AG09309 (cell line): ENCODE measurements around the gene HLCS.

Experiments used
- DNase-seq: peaks from one replicate; pipeline ENCODE4 v3.0.0-alpha.2; 2010; ENCODE audit warnings: low read depth
- H3K4me3 ChIP-seq: 2 replicates; pipeline ENCODE4 v1.5.1; 2011; ENCODE audit warnings: mild to moderate bottlenecking, low read depth, low read length, moderate library complexity; ENCODE audit not compliant: control insufficient read depth
- TF ChIP-seq, protein P1 (sequence below): IDR thresholded peaks from 2 replicates; pipeline ENCODE4 v1.5.1; 2011; ENCODE audit warnings: mild to moderate bottlenecking, low read depth, low read length, inconsistent platforms; ENCODE audit not compliant: insufficient read depth, control insufficient read depth; ENCODE audit errors: missing control alignments

HLCS gene

DNA sequence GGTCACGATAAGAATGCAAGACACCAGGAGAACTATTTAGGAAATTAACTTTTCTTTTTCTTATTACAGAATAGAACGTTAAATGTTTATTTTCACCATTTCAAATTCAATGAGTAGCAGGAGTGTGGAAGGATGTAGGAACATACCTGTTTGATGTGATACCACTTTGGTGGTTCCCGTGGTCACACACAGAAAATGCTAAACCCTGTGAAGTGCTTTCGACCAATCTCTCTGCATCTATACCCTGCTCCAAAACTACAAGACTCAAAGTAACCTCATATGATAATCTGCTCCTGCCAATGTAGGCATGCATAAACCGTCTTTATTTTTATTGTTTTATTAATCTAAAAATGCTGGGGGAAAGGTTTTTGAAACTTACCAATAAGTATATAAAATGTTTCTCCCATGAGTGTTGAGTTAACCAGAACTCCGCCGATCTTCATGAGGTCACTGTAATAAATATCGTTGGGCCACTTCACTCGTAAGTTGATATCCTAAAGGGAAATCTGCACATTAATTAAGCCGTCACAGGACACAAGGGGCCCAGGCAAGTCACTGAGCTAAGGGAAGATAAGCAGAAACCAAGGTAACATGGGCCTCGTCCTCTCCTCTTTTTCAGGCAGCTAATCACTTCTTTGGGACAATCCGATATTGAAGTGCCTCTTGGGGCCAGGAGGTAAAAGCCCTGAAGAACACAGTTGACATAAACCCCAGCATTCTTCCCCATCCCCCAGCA lies 207.0 kb downstream of the HLCS start:
- H3K4me3 ChIP-seq, result no peak overlapping the region
- no peak for DNase-seq
- TF ChIP-seq, protein P1, sequence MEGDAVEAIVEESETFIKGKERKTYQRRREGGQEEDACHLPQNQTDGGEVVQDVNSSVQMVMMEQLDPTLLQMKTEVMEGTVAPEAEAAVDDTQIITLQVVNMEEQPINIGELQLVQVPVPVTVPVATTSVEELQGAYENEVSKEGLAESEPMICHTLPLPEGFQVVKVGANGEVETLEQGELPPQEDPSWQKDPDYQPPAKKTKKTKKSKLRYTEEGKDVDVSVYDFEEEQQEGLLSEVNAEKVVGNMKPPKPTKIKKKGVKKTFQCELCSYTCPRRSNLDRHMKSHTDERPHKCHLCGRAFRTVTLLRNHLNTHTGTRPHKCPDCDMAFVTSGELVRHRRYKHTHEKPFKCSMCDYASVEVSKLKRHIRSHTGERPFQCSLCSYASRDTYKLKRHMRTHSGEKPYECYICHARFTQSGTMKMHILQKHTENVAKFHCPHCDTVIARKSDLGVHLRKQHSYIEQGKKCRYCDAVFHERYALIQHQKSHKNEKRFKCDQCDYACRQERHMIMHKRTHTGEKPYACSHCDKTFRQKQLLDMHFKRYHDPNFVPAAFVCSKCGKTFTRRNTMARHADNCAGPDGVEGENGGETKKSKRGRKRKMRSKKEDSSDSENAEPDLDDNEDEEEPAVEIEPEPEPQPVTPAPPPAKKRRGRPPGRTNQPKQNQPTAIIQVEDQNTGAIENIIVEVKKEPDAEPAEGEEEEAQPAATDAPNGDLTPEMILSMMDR, result no peak

DNA sequence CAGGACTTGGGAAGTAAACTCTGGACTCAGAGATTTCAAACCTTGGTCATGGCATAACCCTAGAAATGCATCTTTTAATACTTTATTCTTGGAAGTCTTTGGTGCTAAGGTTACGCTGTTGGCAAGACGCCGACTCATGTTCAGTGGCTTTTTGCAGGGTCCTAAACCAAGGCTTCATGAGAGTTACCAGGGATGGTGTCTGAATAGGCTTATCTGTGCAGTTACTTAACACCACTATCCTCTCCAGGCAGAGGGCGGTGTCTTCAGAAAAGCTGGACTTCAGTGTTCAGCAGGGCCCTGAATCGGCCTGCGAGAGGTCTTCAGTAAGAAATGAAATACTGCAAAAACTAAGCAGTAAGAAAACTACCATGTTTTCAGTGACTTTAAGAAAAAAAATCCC lies 209.3 kb downstream of the HLCS start:
- TF ChIP-seq, protein P1, result no peak
- H3K4me3 ChIP-seq, result no peak overlapping the region
- DNase-seq, result no peak

DNA sequence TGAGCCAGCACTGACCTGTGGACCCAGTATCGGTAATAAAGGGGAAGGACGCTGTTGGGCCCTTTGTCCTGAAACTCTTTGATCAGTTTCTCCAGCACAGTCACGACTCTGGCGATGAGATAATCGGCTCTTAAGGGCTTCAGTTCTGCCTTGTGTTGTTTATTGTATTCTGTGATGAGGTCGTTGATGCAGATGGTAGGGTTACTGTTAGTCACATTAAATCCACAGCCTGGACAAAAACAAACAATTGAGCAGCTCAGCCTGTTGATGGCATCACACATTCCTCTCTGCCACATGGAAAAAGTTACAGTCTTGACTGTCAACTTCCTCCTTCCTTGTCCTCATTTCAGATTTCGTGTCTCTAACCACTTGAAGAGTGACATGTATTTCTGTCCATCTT lies 209.9 kb downstream of the HLCS start:
- TF ChIP-seq, protein P1, result no peak
- no peak for DNase-seq
- H3K4me3 ChIP-seq, result no peak overlapping the region

DNA sequence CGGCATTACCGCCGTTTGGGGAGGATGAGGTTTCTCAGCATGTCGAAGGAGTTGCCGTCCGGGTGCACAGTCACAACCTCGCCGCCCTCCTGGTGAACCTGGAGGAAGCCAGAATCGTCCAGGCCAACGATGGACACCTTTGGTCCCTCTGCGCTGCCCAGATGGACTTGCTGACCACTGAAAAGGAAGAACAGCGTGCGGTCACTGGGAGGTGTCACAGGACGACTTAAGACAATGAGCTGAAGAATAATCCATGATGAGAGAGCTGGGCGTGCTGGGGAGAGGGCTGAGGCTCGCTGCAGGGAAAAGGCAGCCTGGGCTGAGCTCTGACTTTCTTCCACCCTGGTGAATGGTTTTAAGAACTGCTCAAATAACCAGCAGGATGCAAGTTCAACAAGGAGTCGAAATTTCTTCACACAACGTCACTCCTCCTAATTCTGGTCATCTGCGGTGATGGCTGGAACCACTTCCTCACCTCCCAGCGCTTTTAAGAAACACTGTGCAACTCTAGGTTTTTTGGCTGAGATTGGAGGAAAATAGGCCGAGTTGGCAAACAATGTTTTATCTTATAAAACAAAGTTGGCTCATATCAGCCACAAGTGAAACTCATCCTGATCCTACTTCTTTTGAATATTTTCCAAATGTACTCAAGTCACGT lies 212.1 kb downstream of the HLCS start:
- no peak overlapping the region for H3K4me3 ChIP-seq
- no peak for DNase-seq
- TF ChIP-seq, protein P1, result no peak

DNA sequence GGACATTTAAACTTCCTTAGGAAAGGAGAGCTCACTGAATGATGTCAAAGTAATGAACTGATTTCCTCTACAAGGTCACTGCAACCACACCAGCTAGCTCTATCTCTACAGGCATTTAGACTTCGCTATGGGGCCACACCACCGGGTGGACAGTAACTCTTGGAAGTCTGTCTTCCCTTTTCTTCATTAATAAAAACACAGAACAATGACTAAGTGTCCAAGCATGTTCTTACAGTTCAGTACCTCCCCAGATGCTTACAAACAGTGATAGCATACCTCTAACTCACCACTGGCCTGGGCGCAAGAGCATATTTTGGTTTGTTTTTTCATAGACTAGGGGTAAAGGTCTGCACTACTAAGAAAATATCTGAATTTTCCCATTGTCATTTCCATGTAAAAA lies 212.9 kb downstream of the HLCS start:
- H3K4me3 ChIP-seq, result no peak overlapping the region
- TF ChIP-seq, protein P1, result no peak
- peak; percentile 10 for DNase-seq

DNA sequence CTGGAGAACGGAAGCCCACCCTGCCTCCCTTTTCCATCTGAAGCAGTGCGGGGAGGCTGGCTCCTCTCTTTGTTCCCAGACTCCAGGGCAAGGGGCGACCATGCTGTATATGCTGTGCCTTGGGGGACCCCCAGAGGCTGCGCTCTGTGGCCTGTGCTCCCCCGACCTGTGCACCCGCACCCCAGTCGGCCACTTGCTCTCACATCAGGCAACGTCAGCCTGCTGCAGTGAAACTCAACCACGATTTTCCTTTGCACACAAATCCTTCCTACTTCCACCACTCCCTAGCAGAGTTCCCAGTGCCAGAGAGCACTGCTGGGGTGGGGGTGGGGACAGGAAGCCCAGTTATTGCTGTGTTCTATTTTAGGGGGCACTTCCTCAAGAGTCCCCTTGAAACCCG lies 215.1 kb downstream of the HLCS start:
- no peak overlapping the region for H3K4me3 ChIP-seq
- TF ChIP-seq, protein P1, result no peak
- no peak for DNase-seq

DNA sequence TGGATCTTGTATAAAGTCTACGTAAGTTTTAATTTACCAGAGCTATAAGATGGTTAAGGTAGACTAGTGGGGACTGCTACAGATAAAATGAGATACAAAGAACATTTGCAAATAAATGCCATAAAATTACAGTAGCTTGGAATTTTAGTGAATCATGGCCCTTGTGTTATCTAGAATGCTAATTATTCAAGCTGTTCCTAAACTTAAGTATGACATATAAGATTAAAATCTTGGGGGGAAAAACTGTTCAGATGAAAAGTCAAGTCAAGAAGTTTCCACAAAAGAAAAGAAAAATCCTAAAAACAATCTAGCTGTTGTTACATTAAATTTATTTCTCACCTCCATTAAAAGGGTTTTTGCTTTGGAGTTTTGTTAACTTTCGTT lies 215.9 kb downstream of the HLCS start:
- H3K4me3 ChIP-seq, result no peak overlapping the region
- TF ChIP-seq, protein P1, result no peak
- no peak for DNase-seq
